NT2/D1 (cell line): ENCODE data around the gene HSD17B2.

Experiments
- YY1 ChIP-seq: IDR thresholded peaks from 2 replicates; pipeline ENCODE4 v1.6.1; 2011; ENCODE audit not compliant: insufficient read length, insufficient read depth
- ZNF274 ChIP-seq: IDR thresholded peaks from 2 replicates; pipeline ENCODE4 v1.6.1; 2011; ENCODE audit warnings: mild to moderate bottlenecking, low read depth, low read length

- TF ChIP-seq ZNF274 (no peak), YY1 (no peak)
Observed at GRCh38 chr16:82108100-82108499, 73.0 kb downstream of the HSD17B2 start.
